Body of pancreas (tissue), 4 donors: ENCODE results near the gene CADM1. TPM values are rescaled to one million over a fixed set of nuclear protein-coding genes. Genes with fewer than 3 reads are reported as not detected.

Source experiments
- ATAC-seq: fragments of 150-250 bp; one replicate; pipeline ENCODE4 v1.9.1; 2016
- DNase-seq, 4 donors: peaks; one replicate each; pipeline ENCODE4 v3.0.0-alpha.2; 2019
- H3K27ac ChIP-seq, 4 donors: fragments of 200-600 bp; sonication (generic); 1 replicate in 3 of 4; 2 replicates in 1 of 4; pipeline versions ENCODE4 v1.5.1 to v1.6.1; 2016 to 2019; ENCODE audit warnings: mild to moderate bottlenecking in 1 of 4, mixed read lengths in 1 of 4, moderate library complexity in 1 of 4
- H3K27me3 ChIP-seq, 2 donors: fragments of 200-600 bp; sonication (generic); one replicate each; pipeline ENCODE4 v1.6.0; 2016; ENCODE audit warnings: mild to moderate bottlenecking in 1 of 2
- H3K36me3 ChIP-seq, 2 donors: fragments of 200-600 bp; sonication (generic); replicated peaks in 1 of 2; 2 replicates each; pipeline ENCODE4 v1.5.1; 2016; ENCODE audit warnings: low read depth in 2 of 2; ENCODE audit not compliant: insufficient read depth in 1 of 2
- H3K4me1 ChIP-seq: fragments of 200-600 bp; sonication (generic); one replicate; pipeline ENCODE4 v1.6.0; 2016
- H3K4me3 ChIP-seq, 2 donors: fragments of 200-600 bp; sonication (generic); 1 replicate in 1 of 2; 2 replicates in 1 of 2; pipeline ENCODE4 v1.5.1; 2016 to 2019
- H3K9me3 ChIP-seq, 3 donors: fragments of 200-600 bp; sonication (generic); 1 replicate in 2 of 3; 2 replicates in 1 of 3; pipeline ENCODE4 v1.5.1; 2016
- CTCF ChIP-seq, 7 experiments: fragments of 450-650 bp in 4 of 7; fragments of 200-600 bp in 3 of 7; sonication (generic) in 3 of 7; IDR thresholded peaks; one replicate each; pipeline ENCODE4 v1.5.1; 2016 to 2019; ENCODE audit warnings: antibody characterized with exemption in 7 of 7
- POLR2A ChIP-seq, 3 donors: fragments of 450-650 bp; IDR thresholded peaks; one replicate each; pipeline ENCODE4 v1.6.1; 2016; ENCODE audit warnings: antibody characterized with exemption in 3 of 3, mild to moderate bottlenecking in 2 of 3
- WGBS, 2 donors: methylation state at CpG; one replicate each; pipeline ENCODE4 v1.1.5; 2017; 5-methylcytosine and 5-hydroxymethylcytosine counted together
- intact Hi-C: fragments of 100-400 bp; cut with DNase I; formaldehyde crosslinking; loops from one replicate; pipeline ENCODE4 v1.15.1; 2023
- total RNA-seq, 2 donors: library from RNA; depleted of rRNA; stranded (reverse); fragments of >200 nt; gene quantifications; one replicate each; pipeline ENCODE4 v1.1.0, GENCODE V29; 2016

Gene CADM1
- total RNA-seq, 2 donors from 2014 or later, result 12.5 to 13.7 TPM

DNA sequence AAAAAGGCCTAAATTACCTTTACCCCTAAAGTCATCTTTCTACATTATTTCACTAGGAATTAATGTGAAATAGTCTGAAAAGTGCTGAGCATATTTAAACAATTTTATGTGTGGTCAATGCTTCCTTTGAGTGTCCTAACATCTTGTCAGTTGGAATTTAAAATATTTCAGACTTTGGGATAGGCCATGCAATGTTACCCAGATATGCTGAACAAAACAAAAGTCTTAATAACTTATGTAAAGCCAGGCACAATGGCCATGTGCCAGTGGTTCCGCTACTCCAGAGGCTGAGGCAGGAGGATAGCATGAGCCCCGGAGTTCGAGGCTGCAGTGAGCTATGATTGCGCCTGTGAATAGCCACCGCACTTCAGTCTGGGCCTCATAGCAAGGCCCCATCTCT, 137.4 kb downstream of the CADM1 start:
- no peak for DNase-seq
- ATAC-seq, result no peak
- intact Hi-C loops, result no loop called here
- Histone ChIP-seq H3K9me3 (no peaks in the 10 kb centered on the region), H3K27me3 (no peaks in the 10 kb centered on the region), H3K4me3 (no peak overlapping the region), H3K36me3 (no peaks in the 10 kb centered on the region), H3K27ac (no peak overlapping the region), H3K4me1 (no peaks in the 10 kb centered on the region)
- TF ChIP-seq POLR2A (IDR thresholded peaks at IDR 0.05), result no peak
- no peak for TF ChIP-seq CTCF (IDR thresholded peaks at IDR 0.05)
- 82 to 89% methylated on average over 5 of the region's 5 CpGs for WGBS, 2 donors

- DNase-seq, result no peak
- Histone ChIP-seq H3K9me3 (no peaks in the 10 kb centered on the region), H3K4me1 (no peaks in the 10 kb centered on the region), H3K27ac (no peak overlapping the region), H3K4me3 (no peak overlapping the region), H3K36me3 (no peaks in the 10 kb centered on the region), H3K27me3 (no peaks in the 10 kb centered on the region)
- WGBS, 2 donors, result 48 to 64% methylated on average over 4 of the region's 4 CpGs
- TF ChIP-seq CTCF (IDR thresholded peaks at IDR 0.05) (no peak), POLR2A (IDR thresholded peaks at IDR 0.05) (no peak)
- ATAC-seq, result no peak
- intact Hi-C loops, result no loop called here
These were observed 138.3 kb downstream of the CADM1 start for GRCh38 chr11:115365907-115366306.

DNA sequence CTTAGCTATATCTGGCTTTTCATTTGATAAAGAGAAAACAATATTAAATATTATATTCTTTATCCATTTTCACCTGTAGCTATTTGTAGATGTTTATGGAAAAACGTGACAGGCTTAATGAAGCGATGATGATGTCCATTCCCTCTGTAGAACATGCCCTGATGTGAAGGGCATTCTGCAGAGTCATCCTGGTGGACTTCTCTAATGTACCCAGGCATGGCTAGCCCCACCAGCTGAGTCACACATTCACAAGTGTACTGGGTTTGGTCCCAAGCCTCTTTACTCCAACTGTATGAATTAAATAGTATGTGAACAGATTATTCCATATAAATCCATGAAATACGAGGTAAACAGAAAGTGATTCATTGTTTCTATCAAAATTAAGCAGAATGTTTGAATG, 139.3 kb downstream of the CADM1 start:
- H3K9me3 ChIP-seq, result no peaks in the 10 kb centered on the region
- H3K4me3 ChIP-seq, result no peak overlapping the region
- H3K27me3 ChIP-seq, result no peaks in the 10 kb centered on the region
- intact Hi-C loops, result no loop called here
- ATAC-seq (no peak), DNase-seq (no peak)
- no peaks in the 10 kb centered on the region for H3K4me1 ChIP-seq
- no peak overlapping the region for H3K27ac ChIP-seq
- TF ChIP-seq CTCF (IDR thresholded peaks at IDR 0.05) (no peak), POLR2A (IDR thresholded peaks at IDR 0.05) (no peak)
- no peaks in the 10 kb centered on the region for H3K36me3 ChIP-seq
- WGBS, 2 donors, result 73 to 75% methylated on average over 3 of the region's 3 CpGs

- TF ChIP-seq POLR2A (IDR thresholded peaks at IDR 0.05) (no peak), CTCF (IDR thresholded peaks at IDR 0.05) (no peak)
- no peak for DNase-seq
- 89 to 90% methylated on average over 3 of the region's 3 CpGs for WGBS, 2 donors
These were observed 140.3 kb downstream of the CADM1 start for GRCh38 chr11:115363921-115364320.

GRCh38 chr11:115363426-115363825, 140.8 kb downstream of the CADM1 start:
- Histone ChIP-seq H3K36me3 (no peaks in the 10 kb centered on the region), H3K4me3 (no peak overlapping the region), H3K27me3 (no peaks in the 10 kb centered on the region), H3K9me3 (no peaks in the 10 kb centered on the region), H3K4me1 (no peaks in the 10 kb centered on the region), H3K27ac (no peak overlapping the region)
- no peak for ATAC-seq
- WGBS, 2 donors, result 54 to 61% methylated on average over 2 of the region's 2 CpGs
- DNase-seq, result no peak
- intact Hi-C loops, result no loop called here
- TF ChIP-seq CTCF (IDR thresholded peaks at IDR 0.05) (no peak), POLR2A (IDR thresholded peaks at IDR 0.05) (no peak)

More at GRCh38 chr11:115363921-115364320, 140.3 kb downstream of the CADM1 start:
- no peak for ATAC-seq
- H3K27ac ChIP-seq, result no peak overlapping the region
- H3K9me3 ChIP-seq, result no peaks in the 10 kb centered on the region
- H3K4me3 ChIP-seq, result no peak overlapping the region
- intact Hi-C loops, result no loop called here
- H3K4me1 ChIP-seq, result no peaks in the 10 kb centered on the region
- H3K36me3 ChIP-seq, result no peaks in the 10 kb centered on the region
- H3K27me3 ChIP-seq, result no peaks in the 10 kb centered on the region
